ES-I3 (cell line): ENCODE data around the gene BNC2.

Experiments used
- H3K36me3 ChIP-seq: 2 replicates; pipeline ENCODE4 v1.6.1; 2013; ENCODE audit warnings: mild to moderate bottlenecking, low read length, control low read depth, moderate library complexity; ENCODE audit not compliant: insufficient read depth
- H3K4me1 ChIP-seq: 2 replicates; pipeline ENCODE4 v1.6.1; 2013; ENCODE audit warnings: mild to moderate bottlenecking, control low read depth, low read length; ENCODE audit not compliant: insufficient read depth
- H3K9ac ChIP-seq: 2 replicates; pipeline ENCODE4 v1.6.1; 2013; ENCODE audit warnings: low read depth, mild to moderate bottlenecking, low read length, moderate library complexity
- H3K9me3 ChIP-seq: 2 replicates; pipeline ENCODE4 v1.6.1; 2013; ENCODE audit warnings: mild to moderate bottlenecking, low read length, moderate library complexity; ENCODE audit not compliant: control insufficient read depth, insufficient read depth

Gene BNC2

GRCh38 chr9:16716601-16717000 lies 153.9 kb downstream of the BNC2 start:
- Histone ChIP-seq H3K36me3 (no peaks in the 10 kb centered on the region), H3K9ac (no peak overlapping the region), H3K4me1 (peaks cover 37% of the 10 kb centered on the region), H3K9me3 (no peaks in the 10 kb centered on the region)

DNA sequence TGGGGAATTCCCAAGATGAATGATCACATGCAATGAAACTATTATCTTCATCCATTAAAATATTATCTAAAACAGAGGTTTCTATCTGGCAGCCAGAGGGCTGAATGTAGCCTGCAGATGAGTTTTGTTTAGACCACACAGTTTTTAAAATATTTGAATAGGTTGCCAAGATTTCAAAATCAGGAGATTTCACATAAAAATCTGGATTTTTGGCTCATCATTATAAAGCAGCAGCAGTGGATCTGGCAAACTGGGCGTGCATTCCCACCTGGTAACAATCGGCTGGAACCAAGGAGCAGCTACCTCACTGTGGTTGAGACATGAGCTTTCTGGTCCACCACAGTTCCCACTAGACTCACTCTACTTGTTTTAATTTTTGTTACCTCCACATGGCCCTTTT lies 155.1 kb downstream of the BNC2 start:
- H3K4me1 ChIP-seq: peaks cover 48% of the 10 kb centered on the region
- no peak overlapping the region for H3K9ac ChIP-seq
- H3K9me3 ChIP-seq: no peaks in the 10 kb centered on the region
- H3K36me3 ChIP-seq: no peaks in the 10 kb centered on the region

GRCh38 chr9:16712787-16713186 lies 157.7 kb downstream of the BNC2 start:
- no peaks in the 10 kb centered on the region for H3K36me3 ChIP-seq
- peaks cover 46% of the 10 kb centered on the region for H3K4me1 ChIP-seq
- H3K9me3 ChIP-seq: no peaks in the 10 kb centered on the region
- H3K9ac ChIP-seq: no peak overlapping the region

DNA sequence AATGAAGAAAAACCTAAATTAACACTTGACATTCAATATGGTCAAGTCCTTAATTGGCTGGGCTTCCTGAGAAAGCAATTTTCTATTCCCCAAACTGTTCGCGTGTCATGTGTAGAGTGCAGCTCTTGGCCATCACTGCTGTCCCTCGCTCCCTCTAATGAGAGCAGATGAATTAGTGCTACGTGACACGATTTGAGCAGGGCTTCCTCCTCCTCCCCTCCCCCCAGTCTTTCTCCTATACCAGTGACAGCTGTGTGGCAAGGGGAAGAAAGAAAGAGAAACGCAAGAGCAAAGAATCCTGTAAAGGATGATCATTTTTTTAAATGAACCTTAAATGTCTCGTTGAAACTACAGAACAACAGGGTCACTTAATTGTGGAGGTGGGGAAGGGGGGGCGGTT lies 159.6 kb downstream of the BNC2 start:
- peak overlapping the region; percentile 23; the same call in 1 of the 2 replicates for H3K9ac ChIP-seq
- no peaks in the 10 kb centered on the region for H3K9me3 ChIP-seq
- no peaks in the 10 kb centered on the region for H3K36me3 ChIP-seq
- H3K4me1 ChIP-seq: peaks cover 50% of the 10 kb centered on the region

DNA sequence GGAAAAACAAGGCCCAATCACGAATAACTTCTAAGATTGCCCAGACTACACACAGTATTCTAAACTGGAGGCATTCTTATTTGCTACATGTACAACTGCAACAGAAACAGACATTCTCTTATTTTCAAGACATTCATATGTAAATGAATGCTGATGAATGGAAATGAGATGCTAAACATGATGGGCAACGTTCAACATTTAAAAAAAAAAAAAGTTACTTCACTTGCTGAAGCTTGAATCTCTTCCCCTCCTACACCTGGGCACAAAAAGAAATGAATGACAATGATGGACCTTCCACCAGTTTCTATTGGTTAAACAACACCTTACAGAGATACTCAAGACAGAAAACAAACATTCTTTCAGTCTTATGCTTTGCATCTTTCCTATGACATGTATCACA lies 160.5 kb downstream of the BNC2 start:
- Histone ChIP-seq H3K9me3 (no peaks in the 10 kb centered on the region), H3K9ac (no peak overlapping the region), H3K36me3 (no peaks in the 10 kb centered on the region), H3K4me1 (peaks cover 54% of the 10 kb centered on the region)

DNA sequence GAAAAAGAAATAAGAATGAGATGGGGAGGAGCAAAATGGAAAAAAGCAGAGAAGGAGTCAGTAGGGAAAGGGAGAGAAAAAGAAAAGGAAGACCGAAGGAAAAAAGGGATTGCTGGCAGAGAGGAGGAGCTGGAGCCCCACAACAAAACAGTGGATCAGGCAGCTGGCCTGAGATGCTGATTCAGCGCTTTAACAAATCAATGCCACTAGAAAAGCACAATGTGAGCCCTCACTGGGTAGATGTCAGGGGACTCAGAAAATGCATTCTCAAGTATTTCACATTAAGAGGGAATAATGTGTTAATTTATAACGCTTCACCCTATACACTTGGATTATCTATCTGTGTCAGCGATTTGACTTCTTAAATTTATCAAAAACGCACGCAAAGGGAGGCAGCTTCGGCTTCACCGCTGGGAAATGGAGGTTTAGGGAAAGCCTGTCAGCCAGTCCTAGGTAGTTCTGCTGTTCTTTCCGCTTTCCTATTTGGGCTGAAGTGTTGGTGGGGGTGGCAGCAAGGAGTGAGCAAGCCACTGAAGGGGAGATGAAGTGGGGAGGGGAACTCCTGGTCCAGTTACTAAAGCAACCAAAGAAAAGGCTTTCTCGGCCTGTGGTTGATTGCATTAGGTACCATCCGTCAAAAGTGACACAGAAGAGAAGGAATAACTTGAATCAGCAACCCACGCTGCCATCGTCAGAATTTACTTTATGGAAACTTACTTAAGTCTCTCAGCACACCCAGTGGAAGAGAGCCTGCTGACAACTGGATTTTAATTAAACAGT lies 161.6 kb downstream of the BNC2 start:
- Histone ChIP-seq H3K4me1 (peaks cover 54% of the 10 kb centered on the region), H3K36me3 (no peaks in the 10 kb centered on the region), H3K9me3 (no peaks in the 10 kb centered on the region), H3K9ac (peak overlapping the region; percentile 41)

DNA sequence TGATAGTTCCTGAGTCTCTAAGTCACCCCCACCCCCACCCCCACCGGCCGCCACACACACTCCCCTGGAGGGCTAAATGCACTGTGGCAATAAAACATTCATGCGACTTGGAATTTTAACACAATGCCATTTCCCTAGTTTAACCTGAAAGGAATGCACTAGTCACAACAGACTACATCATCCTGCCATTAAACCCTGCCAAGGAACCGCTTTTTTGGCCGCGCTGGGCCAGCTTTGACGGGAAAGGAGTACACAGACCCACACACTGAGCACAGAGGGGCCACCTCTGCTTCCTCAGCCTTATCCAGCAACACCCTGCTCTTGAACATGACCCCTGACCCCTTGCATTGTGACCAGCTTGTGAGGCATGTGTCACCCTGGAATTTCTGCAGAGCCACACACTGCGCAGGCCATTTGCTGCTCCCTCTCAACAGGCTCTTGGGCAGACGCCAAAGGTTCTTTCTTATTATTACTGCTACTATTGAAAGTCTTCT lies 165.3 kb downstream of the BNC2 start:
- no peaks in the 10 kb centered on the region for H3K9me3 ChIP-seq
- H3K9ac ChIP-seq: peak overlapping the region; percentile 18; the same call in 1 of the 2 replicates
- peaks cover 25% of the 10 kb centered on the region for H3K4me1 ChIP-seq
- H3K36me3 ChIP-seq: no peaks in the 10 kb centered on the region

- no peaks in the 10 kb centered on the region for H3K9me3 ChIP-seq
- H3K9ac ChIP-seq: peak overlapping the region; percentile 32
- peaks cover 23% of the 10 kb centered on the region for H3K4me1 ChIP-seq
- H3K36me3 ChIP-seq: no peaks in the 10 kb centered on the region
Observed at GRCh38 chr9:16704116-16705110, 166.1 kb downstream of the BNC2 start.

DNA sequence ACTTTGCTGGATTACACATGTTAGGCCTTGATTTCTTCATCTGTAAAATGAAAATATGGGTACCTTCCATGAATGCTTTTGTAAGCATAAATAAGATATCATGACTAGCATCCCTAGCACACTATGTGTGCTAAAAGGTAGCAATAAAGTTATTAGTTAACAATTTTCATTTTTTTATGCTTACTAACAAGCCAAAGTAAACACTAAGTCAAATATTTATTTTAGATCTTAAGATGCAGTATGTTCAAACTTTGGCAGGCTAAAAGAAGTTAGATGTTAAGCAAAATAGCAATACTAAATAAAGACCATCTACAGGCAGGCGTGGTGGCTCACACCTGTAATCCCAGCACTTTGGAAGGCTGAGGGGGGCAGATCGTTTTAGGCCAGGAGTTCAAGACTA lies 169.1 kb downstream of the BNC2 start:
- peaks cover 14% of the 10 kb centered on the region for H3K4me1 ChIP-seq
- H3K36me3 ChIP-seq: no peaks in the 10 kb centered on the region
- H3K9me3 ChIP-seq: no peaks in the 10 kb centered on the region
- H3K9ac ChIP-seq: no peak overlapping the region

- Histone ChIP-seq H3K9me3 (no peaks in the 10 kb centered on the region), H3K9ac (no peak overlapping the region), H3K36me3 (no peaks in the 10 kb centered on the region), H3K4me1 (peaks cover 11% of the 10 kb centered on the region)
Observed at GRCh38 chr9:16693616-16694015, 176.9 kb downstream of the BNC2 start.

DNA sequence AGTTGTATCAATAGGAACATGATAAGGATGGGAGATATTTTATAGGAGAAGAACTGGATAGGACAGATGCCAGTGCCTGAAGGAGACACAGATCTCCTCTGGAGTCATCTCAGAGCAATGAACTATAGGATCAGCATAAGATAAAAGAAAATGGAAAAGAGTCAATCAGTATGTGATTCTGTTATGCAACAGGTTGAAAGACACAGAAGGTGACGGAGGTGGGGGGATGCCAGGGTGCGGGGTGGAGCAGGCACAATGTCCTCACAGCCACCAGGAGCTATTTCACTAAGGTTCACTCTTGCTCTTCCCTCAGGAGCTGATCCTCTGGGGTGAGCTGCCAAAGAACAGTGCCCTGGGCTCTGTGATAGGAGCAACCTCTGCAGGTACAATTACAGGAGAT lies 179.8 kb downstream of the BNC2 start:
- peaks cover 11% of the 10 kb centered on the region for H3K4me1 ChIP-seq

GRCh38 chr9:16690205-16690604 lies 180.3 kb downstream of the BNC2 start:
- Histone ChIP-seq H3K9me3 (no peaks in the 10 kb centered on the region), H3K9ac (no peak overlapping the region), H3K4me1 (peaks cover 11% of the 10 kb centered on the region), H3K36me3 (no peaks in the 10 kb centered on the region)

More for the DNA sequence above, 179.8 kb downstream of the BNC2 start:
- H3K9ac ChIP-seq: no peak overlapping the region
- no peaks in the 10 kb centered on the region for H3K36me3 ChIP-seq
- H3K9me3 ChIP-seq: no peaks in the 10 kb centered on the region

GRCh38 chr9:16689351-16689938 lies 181.0 kb downstream of the BNC2 start:
- peaks cover 11% of the 10 kb centered on the region for H3K4me1 ChIP-seq
- no peak overlapping the region for H3K9ac ChIP-seq
- no peaks in the 10 kb centered on the region for H3K36me3 ChIP-seq
- no peaks in the 10 kb centered on the region for H3K9me3 ChIP-seq

DNA sequence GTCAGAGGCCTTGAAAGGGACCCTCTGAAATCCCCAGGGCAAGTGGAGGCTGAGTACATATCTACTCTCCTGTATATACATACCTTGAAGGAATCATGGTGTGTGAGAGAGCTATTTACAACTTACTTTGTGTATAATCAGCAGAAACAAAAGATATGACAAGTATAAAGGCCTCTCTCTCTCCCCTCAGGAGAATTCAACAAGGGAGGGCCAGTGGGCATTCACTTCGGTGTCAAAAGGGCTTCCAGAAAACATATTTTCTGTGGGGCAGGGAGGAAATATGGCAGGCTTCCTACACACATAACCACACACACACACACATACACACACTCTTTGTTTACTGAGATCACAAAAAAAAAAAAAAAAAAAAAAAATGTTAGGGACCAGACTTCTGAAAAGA lies 181.7 kb downstream of the BNC2 start:
- Histone ChIP-seq H3K36me3 (no peaks in the 10 kb centered on the region), H3K9me3 (no peaks in the 10 kb centered on the region), H3K4me1 (peaks cover 11% of the 10 kb centered on the region), H3K9ac (no peak overlapping the region)
